Stimulated activated naive CD4-positive, alpha-beta T cell (primary cell): Measurements from ENCODE around the gene PIK3C3.
"Not testable (repeated sequence)": the region's sequence is repeated elsewhere in the genome, so short reads cannot be mapped to it uniquely, and the experiment has no call there.

ENCODE experiments used
- DNase-seq, 6 experiments: peaks; one replicate each; lab custom pipeline; 2025; lab: John Stamatoyannopoulos, UW

The PIK3C3 gene

GRCh38 chr18:41965634-41966255 is 10.7 kb downstream of the PIK3C3 start:
- DNase-seq, result no peak

DNA sequence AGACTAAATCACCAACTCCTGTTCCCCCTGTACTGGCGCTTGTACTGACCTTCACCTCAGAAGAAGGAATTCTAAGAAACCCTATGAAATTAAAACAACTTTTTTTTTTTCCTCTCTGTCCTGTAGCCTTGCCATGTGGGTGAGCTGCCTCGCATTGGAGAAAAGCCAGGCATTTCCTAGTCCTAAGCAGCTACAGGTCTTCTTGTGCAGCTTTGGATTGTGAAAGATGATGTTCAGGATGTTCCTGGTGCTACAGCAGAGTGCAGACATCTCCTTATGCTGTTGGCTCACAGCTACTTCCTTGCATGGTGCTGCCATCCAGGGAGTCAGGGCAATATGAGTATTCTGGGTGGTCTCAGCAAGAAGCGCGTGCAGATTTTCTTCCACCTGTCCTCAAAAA is 11.9 kb downstream of the PIK3C3 start:
- DNase-seq, result no peak

- no peak for DNase-seq
These were observed 12.6 kb downstream of the PIK3C3 start for GRCh38 chr18:41967680-41968079.

- no peak for DNase-seq
These were observed 14.8 kb downstream of the PIK3C3 start for GRCh38 chr18:41969881-41970280.

GRCh38 chr18:41972067-41972925 is 17.3 kb downstream of the PIK3C3 start:
- DNase-seq, result no peak

GRCh38 chr18:41973983-41974382 is 18.9 kb downstream of the PIK3C3 start:
- no peak for DNase-seq

- DNase-seq, result peak in 2 of 6 experiments; percentile 1 to 9
These were observed 19.8 kb downstream of the PIK3C3 start for GRCh38 chr18:41974796-41975201.

GRCh38 chr18:41975284-41975683 is 20.2 kb downstream of the PIK3C3 start:
- no peak for DNase-seq

DNA sequence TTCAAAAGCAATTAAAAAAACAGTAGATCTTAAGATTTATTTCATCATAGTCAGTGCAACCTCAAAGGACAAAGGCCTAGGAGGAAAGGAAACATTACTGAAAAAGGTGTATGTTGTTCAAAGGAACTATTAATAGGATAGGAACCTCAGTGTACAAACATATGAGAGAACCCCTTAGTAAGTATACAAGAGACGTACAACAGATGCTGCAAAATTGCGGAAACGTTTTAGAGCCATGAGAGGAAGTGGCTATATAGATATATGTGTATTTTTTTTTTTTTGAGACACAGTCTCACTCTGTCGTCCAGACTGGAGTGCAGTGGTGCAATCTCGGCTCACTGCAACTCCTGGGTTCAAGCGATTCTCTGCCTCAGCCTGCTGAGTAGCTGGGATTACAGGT is 22.2 kb downstream of the PIK3C3 start:
- peak in 1 of 6 experiments; percentile 3 for DNase-seq

DNA sequence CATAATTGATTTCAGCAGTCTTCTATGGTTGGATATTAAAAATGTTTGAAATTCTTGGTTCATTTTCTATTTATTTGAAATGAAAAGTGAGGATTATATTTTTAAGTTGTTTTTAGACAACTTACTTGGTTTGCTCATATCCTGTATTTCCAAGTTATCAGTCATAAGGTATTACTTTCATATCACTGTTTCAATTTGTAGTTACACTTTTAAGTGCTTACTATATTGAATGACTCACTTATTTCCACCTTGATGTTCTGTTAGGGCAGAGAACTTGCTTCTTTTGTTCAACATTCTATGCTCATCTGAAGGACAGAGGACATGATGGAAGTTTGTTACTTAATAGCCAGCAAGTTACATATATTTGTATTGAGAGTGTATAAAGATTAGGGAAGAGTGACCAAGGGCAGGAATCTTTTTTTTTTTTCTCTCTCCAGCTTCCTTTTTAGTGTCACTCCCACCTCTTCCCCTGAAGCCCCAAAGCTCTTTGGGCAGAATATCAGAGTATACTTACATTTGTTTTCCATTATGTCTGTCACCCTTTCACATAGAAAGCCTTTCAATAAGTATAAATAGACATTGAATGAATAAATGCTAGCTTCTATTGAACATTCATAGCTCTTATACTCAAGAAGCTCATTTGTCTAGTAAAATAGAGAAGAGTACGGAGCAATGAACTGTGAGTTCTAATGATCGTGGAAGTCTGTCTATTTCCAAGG is 28.1 kb downstream of the PIK3C3 start:
- DNase-seq, result no peak

DNA sequence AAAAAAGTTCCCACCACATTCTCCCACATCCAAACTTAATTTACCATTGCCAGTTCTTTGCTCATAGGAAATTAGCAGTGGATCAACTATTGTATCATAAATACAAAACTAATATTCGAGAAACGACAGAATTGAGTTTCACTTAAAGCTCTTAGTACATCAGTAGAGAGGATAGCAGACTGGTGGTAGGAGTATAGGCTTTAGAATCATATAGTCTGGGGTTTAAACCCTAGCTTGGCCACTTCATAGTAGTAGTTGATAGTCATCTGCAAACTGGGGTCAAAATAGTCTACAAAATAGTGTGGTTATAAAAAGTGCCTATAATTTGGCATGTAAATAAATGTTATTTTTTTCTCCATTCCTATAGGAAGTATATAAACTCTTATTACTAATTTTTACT is 30.9 kb downstream of the PIK3C3 start:
- DNase-seq, result no peak

GRCh38 chr18:41989508-41989907 is 34.5 kb downstream of the PIK3C3 start:
- DNase-seq, result no peak

- no peak for DNase-seq
These were observed 37.0 kb downstream of the PIK3C3 start for GRCh38 chr18:41992066-41992465.

DNA sequence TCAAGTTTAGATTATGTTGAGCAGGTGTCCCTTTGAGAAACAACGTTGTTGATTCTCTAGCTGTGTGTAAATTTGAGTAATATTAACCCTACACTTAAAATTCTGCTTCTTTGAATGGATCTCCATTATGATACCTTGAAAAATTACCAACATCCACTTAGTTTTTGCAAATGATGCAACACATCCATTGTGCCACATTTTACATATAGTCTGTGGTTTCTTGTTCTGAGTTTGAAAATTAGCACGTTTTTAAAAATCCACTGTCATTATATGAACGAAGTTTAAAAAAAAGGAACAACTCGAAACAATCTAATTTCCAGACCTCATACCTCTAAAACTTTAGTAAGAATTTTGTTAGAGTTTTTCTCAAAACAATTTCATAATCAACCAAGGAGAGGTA is 37.7 kb downstream of the PIK3C3 start:
- DNase-seq, result no peak

GRCh38 chr18:41993151-41993550 is 38.1 kb downstream of the PIK3C3 start:
- DNase-seq, result no peak

DNA sequence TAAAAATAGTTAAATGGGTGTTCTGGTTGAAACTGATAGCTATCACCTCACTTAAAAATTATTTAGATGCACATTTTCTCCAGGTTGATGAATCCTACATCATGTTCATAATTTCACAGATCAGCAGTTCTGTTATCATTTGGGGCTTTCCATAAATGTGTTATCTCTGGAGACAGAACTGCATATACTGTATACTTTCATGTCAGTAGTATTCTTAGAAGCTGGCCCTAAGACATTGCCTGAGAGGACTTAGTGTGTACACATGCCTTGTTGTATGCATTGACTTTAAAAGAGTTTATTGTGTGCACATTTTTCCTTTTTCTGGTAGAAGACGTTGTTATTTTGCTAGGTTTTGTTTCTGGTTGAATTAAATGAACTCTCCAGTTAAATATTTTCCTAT is 41.0 kb downstream of the PIK3C3 start:
- no peak for DNase-seq

- no peak for DNase-seq
These were observed 44.7 kb downstream of the PIK3C3 start for GRCh38 chr18:41999751-42000150.

DNA sequence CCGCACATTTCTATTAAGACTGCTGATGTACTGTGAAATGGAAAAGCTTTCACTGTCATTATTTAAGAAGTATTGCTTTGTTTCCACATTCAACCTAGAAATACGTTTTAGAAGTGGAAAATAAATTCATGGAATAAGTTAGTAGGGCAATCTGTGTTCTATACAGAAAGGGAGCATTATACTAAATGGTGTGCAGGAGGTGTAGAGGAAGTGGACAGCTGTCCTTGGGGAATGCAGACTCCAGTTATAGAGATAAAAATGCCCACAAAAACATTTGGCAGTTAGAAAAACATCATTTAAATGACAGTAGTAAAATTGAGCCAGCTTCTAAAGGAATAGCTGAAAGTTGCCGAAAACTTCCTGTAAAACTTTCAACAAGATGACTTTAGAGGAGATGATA is 46.8 kb downstream of the PIK3C3 start:
- no peak for DNase-seq

DNA sequence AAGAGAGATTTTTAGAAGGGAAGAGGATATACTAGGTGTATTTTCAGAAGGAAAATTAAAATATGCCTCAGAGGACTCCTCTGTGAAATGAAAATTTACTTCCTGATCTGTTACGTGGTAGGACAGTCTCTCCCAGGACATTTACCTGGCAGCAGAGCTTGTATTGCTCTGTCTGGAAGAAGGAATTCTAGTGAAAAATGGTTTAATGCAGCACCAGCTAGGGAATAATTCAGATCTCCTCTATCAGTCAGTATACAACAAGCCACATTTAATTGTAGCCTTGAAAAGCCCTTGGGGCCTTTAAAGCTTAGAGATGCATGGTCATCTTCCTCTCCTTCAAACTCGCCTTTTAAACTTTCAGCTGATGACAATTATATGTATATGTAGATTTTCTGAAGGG is 49.6 kb downstream of the PIK3C3 start:
- no peak for DNase-seq

GRCh38 chr18:42005782-42006181 is 50.7 kb downstream of the PIK3C3 start:
- no peak for DNase-seq

DNA sequence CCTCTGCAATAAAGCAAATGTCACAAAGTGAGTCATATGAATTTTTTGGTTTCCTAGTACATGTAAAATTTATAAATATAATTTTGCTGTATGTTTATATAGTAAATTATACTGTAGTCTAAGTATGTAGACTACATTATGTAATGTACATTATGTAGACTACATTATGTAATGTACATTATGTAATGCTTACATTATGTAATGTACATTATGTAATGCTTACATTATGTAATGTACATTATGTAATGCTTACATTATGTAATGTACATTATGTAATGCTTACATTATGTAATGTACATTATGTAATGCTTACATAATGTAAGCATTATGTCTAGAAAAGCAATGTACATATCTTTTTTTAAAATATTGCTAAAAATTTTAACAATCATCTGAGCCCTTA is 54.4 kb downstream of the PIK3C3 start:
- not testable (repeated sequence) for DNase-seq

DNA sequence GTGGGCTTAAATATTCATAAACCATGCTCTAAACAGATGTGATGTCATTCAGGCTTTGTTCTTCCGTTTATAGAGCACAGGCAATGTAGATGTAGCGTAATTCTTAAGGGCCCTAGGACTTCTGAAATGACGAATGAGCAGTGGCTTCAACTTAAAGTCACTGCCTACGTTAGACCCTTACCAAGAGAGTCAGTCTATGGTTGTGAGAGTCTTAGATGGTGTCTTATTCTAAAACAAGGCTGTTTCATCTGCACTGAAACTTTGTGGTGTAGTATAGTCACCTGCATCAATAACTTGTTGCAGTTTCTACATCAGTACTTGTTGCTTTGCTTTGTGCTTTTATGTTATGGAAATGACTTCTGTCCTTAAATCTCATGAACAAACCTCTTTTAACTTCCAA is 56.0 kb downstream of the PIK3C3 start:
- DNase-seq, result no peak

DNA sequence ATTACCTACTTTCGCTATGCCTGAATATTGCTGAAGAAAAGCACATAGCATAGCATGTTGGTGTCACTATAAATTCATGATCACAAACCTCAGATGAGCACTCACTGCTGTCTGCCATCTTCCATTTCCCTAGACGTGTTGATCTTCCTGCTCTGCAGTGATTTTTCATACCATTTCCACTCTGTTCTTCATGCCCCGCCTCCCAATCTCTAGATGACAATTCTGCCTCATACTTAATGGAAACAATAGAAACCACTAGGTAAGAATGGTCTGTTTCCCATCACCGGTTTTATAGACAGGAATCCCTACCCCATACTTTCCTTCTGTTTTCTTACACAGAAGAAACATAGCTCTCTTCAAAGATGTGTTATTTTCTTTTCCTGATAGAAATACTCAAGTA is 63.8 kb downstream of the PIK3C3 start:
- DNase-seq, result no peak
